Measurements from ENCODE around the gene USP7. TPM values are rescaled to one million over a fixed set of nuclear protein-coding genes. Genes with fewer than 3 reads are reported as not detected.
"Not testable (repeated sequence)": the region's sequence is repeated elsewhere in the genome, so short reads cannot be mapped to it uniquely, and the experiment has no call there.

The USP7 gene
- total RNA-seq, 1 donor from 2014 or later: 159 TPM

DNA sequence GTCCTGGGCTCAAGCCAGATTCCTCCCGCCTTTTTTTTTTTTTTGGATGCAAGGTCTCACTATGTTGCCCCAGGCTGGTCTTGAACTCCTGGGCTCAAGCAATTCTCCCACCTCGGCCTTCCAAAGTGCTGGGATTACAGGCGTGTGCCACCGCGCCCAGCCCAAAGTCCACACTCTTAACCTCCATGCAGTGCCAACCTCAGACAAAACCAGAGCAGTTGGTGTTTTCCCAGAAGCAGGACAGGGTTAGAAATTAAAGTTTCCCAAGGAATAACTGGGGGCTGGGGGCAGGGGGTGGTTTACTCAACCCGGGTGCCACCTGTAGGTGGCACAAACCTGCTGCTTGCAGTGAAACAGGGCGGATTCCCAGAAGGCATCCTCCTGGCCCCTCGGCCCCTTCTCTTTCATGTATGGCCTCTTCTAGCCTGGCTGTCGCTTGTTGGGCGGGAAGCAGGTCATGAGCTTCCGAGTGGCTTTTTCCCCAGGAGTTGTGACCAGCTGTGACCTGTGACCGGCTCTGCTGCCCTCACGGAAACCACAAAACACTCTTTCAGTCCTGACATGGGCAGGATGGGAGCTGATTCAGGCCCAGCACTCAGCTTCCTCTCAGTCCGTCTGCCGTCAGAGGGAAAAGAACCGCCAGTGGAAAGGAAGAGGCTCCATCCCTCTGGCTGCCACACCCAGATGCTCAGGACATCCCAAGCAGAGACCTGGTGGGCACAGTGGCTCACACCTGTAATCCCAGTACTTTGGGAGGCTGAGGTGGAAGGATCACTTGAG lies 25.6 kb upstream of the USP7 start:
- no peak for DNase-seq (ENCODE audit: low spot score, unreplicated experiment)
- H3K27me3 Mint-ChIP-seq: no peaks in the 10 kb centered on the region
- H3K4me1 Mint-ChIP-seq (ENCODE audit: low read depth): no peaks in the 10 kb centered on the region
- H3K4me3 Mint-ChIP-seq (ENCODE audit: low read depth): no peak overlapping the region
- H3K27ac Mint-ChIP-seq: no peak overlapping the region
- no peaks in the 10 kb centered on the region for H3K36me3 Mint-ChIP-seq (ENCODE audit: insufficient read depth)
- no peaks in the 10 kb centered on the region for H3K9me3 Mint-ChIP-seq (ENCODE audit: low read depth)
- no peak for TF ChIP-seq CTCF (IDR thresholded peaks at IDR 0.05; ENCODE audit: unreplicated experiment)

- peaks cover 7% of the 10 kb centered on the region for H3K27me3 Mint-ChIP-seq
- no peaks in the 10 kb centered on the region for H3K9me3 Mint-ChIP-seq (ENCODE audit: low read depth)
- no peak for TF ChIP-seq CTCF (IDR thresholded peaks at IDR 0.05; ENCODE audit: unreplicated experiment)
- H3K27ac Mint-ChIP-seq: no peak overlapping the region
- no peaks in the 10 kb centered on the region for H3K4me1 Mint-ChIP-seq (ENCODE audit: low read depth)
- no peak overlapping the region for H3K4me3 Mint-ChIP-seq (ENCODE audit: low read depth)
- DNase-seq (ENCODE audit: low spot score, unreplicated experiment): no peak
- H3K36me3 Mint-ChIP-seq (ENCODE audit: insufficient read depth): no peaks in the 10 kb centered on the region
Observed at GRCh38 chr16:8986818-8987191, 23.1 kb upstream of the USP7 start.

GRCh38 chr16:8986111-8986510 lies 22.4 kb upstream of the USP7 start:
- Mint-ChIP-seq H3K36me3 (ENCODE audit: insufficient read depth) (no peaks in the 10 kb centered on the region), H3K27ac (no peak overlapping the region), H3K4me3 (ENCODE audit: low read depth) (no peak overlapping the region), H3K27me3 (peaks cover 7% of the 10 kb centered on the region), H3K9me3 (ENCODE audit: low read depth) (no peaks in the 10 kb centered on the region), H3K4me1 (ENCODE audit: low read depth) (no peaks in the 10 kb centered on the region)
- no peak for TF ChIP-seq CTCF (IDR thresholded peaks at IDR 0.05; ENCODE audit: unreplicated experiment)
- DNase-seq (ENCODE audit: low spot score, unreplicated experiment): no peak

- Mint-ChIP-seq H3K4me1 (ENCODE audit: low read depth) (no peaks in the 10 kb centered on the region), H3K4me3 (ENCODE audit: low read depth) (no peak overlapping the region), H3K27ac (no peak overlapping the region), H3K9me3 (ENCODE audit: low read depth) (no peaks in the 10 kb centered on the region), H3K27me3 (peaks cover 7% of the 10 kb centered on the region), H3K36me3 (ENCODE audit: insufficient read depth) (no peaks in the 10 kb centered on the region)
- no peak for TF ChIP-seq CTCF (IDR thresholded peaks at IDR 0.05; ENCODE audit: unreplicated experiment)
- DNase-seq (ENCODE audit: low spot score, unreplicated experiment): no peak
Observed at GRCh38 chr16:8982816-8983215, 19.1 kb upstream of the USP7 start.

DNA sequence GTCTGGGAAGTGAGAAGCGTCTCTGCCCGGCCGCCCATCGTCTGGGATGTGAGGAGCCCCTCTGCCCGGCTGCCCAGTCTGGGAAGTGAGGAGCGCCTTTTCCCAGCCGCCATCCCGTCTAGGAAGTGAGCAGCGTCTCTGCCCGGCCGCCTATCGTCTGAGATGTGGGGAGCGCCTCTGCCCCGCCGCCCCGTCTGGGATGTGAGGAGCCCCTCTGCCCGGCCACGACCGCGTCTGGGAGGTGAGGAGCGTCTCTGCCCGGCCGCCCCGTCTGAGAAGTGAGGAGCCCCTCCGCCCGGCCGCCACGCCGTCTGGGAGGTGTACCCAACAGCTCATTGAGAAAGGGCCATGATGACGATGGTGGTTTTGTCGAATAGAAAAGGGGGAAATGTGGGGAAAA lies 18.2 kb upstream of the USP7 start:
- DNase-seq (ENCODE audit: low spot score, unreplicated experiment); H3K27ac Mint-ChIP-seq; H3K4me1 Mint-ChIP-seq (ENCODE audit: low read depth); H3K27me3 Mint-ChIP-seq; H3K4me3 Mint-ChIP-seq (ENCODE audit: low read depth); H3K9me3 Mint-ChIP-seq (ENCODE audit: low read depth); H3K36me3 Mint-ChIP-seq (ENCODE audit: insufficient read depth): not testable (repeated sequence)

DNA sequence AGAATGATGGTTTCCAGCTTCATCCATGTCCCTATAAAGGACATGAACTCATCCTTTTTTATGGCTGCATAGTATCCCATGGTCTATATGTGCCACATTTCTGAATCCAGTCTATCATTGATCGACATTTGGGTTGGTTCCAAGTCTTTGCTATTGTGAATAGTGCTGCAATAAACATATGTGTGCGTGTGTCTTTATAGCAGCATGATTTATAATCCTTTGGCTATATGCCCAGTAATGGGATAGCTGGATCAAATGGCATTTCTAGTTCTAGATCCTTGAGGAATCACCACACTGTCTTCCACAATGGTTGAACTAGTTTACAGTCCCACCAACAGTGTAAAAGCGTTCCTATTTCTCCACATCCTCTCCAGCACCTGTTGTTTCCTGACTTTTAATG lies 12.5 kb upstream of the USP7 start:
- DNase-seq (ENCODE audit: low spot score, unreplicated experiment); H3K9me3 Mint-ChIP-seq (ENCODE audit: low read depth); H3K4me1 Mint-ChIP-seq (ENCODE audit: low read depth); H3K27ac Mint-ChIP-seq; H3K36me3 Mint-ChIP-seq (ENCODE audit: insufficient read depth); H3K4me3 Mint-ChIP-seq (ENCODE audit: low read depth); H3K27me3 Mint-ChIP-seq: not testable (repeated sequence)

Data from progenitor cell of endocrine pancreas (in vitro differentiated cells).